ENCODE results near the gene TFCP2L1. TPM values are rescaled to one million over a fixed set of nuclear protein-coding genes. Genes with fewer than 3 reads are reported as not detected.
"Not testable (repeated sequence)": the region's sequence is repeated elsewhere in the genome, so short reads cannot be mapped to it uniquely, and the experiment has no call there.

Gene TFCP2L1
- total RNA-seq, 1 donor = under 0.01 TPM

DNA sequence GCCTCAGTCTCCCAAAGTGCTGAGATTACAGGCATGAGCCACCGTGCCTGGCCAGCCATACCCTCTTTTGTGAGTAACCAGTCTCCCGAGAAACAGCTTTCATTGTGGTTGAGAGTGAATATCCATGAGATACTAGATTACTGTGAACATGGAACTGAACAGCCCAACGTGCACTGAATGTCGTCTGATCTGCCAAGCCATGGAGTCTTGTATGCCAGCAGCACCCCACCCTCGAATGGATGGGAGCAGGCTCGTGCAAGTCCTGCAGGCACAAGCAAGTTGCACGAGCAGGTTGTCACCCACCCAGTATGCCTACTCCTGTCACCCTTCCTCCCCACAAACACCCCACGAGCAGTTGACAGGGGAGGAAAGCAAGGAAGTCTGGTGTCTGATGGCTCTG lies 36.5 kb upstream of the TFCP2L1 start:
- Histone ChIP-seq H4K20me1 (ENCODE audit: insufficient read depth, low read length) (no peaks in the 10 kb centered on the region), H3K4me2 (ENCODE audit: insufficient read depth, low read length) (no peak overlapping the region), H3K27me3 (ENCODE audit: insufficient read depth, low read length) (no peaks in the 10 kb centered on the region), H3K36me3 (ENCODE audit: insufficient read depth, low read length) (no peaks in the 10 kb centered on the region), H3K4me3 (ENCODE audit: insufficient read depth, low read length) (no peak overlapping the region), H3K79me2 (ENCODE audit: insufficient read depth, low read length) (no peaks in the 10 kb centered on the region), H3K27ac (ENCODE audit: low read depth, low read length) (no peak overlapping the region), H3K9me3 (ENCODE audit: low read depth, low read length) (no peaks in the 10 kb centered on the region), H2AFZ (ENCODE audit: low read length) (no peak overlapping the region), H3K4me1 (ENCODE audit: insufficient read depth, low read length) (no peaks in the 10 kb centered on the region)
- DNase-seq (ENCODE audit: insufficient read length, low spot score, missing footprints) = no peak
- TF ChIP-seq, protein P1, sequence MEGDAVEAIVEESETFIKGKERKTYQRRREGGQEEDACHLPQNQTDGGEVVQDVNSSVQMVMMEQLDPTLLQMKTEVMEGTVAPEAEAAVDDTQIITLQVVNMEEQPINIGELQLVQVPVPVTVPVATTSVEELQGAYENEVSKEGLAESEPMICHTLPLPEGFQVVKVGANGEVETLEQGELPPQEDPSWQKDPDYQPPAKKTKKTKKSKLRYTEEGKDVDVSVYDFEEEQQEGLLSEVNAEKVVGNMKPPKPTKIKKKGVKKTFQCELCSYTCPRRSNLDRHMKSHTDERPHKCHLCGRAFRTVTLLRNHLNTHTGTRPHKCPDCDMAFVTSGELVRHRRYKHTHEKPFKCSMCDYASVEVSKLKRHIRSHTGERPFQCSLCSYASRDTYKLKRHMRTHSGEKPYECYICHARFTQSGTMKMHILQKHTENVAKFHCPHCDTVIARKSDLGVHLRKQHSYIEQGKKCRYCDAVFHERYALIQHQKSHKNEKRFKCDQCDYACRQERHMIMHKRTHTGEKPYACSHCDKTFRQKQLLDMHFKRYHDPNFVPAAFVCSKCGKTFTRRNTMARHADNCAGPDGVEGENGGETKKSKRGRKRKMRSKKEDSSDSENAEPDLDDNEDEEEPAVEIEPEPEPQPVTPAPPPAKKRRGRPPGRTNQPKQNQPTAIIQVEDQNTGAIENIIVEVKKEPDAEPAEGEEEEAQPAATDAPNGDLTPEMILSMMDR (IDR thresholded peaks at IDR 0.05; ENCODE audit: extremely low read depth, low read depth, low read length) = no peak

DNA sequence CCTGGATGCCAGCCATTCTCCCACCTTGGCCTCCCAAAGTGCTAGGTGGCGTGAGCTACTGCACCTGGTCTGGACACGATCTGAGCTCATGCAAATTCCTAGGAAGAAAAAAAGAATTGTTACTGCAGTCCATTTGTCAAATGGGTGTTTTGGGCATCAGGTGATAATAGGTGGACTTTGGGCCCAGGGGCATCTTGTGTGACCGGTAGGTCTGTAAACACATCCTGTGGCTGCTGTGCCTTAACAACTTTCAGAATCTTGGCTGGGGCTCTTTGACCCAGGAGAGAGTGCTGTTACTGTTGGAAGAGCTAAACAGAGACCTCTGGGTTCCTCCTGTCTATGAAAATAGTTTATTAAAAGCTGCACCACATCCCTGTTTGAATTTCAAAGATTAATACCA lies 34.9 kb upstream of the TFCP2L1 start:
- Histone ChIP-seq H3K4me3 (ENCODE audit: insufficient read depth, low read length) (no peak overlapping the region), H3K27me3 (ENCODE audit: insufficient read depth, low read length) (no peaks in the 10 kb centered on the region), H4K20me1 (ENCODE audit: insufficient read depth, low read length) (no peaks in the 10 kb centered on the region), H3K36me3 (ENCODE audit: insufficient read depth, low read length) (no peaks in the 10 kb centered on the region), H3K27ac (ENCODE audit: low read depth, low read length) (no peak overlapping the region), H3K79me2 (ENCODE audit: insufficient read depth, low read length) (no peaks in the 10 kb centered on the region), H3K4me2 (ENCODE audit: insufficient read depth, low read length) (no peak overlapping the region), H2AFZ (ENCODE audit: low read length) (no peak overlapping the region), H3K9me3 (ENCODE audit: low read depth, low read length) (no peaks in the 10 kb centered on the region), H3K4me1 (ENCODE audit: insufficient read depth, low read length) (no peaks in the 10 kb centered on the region)
- TF ChIP-seq, protein P1 (IDR thresholded peaks at IDR 0.05; ENCODE audit: extremely low read depth, low read depth, low read length) = no peak
- no peak for DNase-seq (ENCODE audit: insufficient read length, low spot score, missing footprints)

DNA sequence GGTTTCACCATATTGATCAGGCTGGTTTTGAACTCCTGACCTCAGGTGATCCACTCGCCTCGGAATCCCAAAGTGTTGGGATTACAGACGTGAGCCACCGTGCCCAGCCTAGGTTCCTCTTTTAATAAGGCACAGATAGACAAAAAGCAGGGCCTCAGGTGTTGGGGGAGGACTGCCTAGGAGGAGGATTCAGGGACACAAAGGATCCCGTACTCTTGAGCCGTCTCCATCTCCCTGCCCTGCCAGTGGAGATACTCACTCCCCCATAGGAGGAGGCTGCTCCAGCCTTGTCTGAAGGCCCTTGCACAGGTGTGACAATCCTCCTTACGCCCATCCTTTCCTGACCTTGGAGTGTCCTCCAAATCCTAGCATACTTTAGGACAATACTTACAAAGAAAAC lies 32.0 kb upstream of the TFCP2L1 start:
- no peaks in the 10 kb centered on the region for H3K9me3 ChIP-seq (ENCODE audit: low read depth, low read length)

DNA sequence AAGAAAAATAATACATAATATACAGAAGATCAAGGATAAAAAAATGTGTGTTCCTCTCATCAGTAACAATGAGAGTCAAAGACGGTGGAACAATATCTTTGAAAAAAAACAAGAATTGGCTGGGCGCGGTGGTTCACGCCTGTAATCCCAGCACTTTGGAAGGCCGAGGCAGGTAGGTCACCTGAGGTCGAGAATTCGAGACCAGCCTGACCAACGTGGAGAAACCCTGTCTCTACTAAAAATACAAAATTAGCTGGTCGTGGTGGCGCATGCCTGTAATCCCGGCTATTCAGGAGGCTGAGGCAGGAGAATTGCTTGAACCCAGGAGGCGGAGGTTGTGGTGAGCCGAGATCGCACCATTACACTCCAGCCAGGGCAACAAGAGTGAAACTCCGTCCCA lies 28.7 kb upstream of the TFCP2L1 start:
- H3K4me3 ChIP-seq (ENCODE audit: insufficient read depth, low read length); DNase-seq (ENCODE audit: insufficient read length, low spot score, missing footprints); H4K20me1 ChIP-seq (ENCODE audit: insufficient read depth, low read length); H3K36me3 ChIP-seq (ENCODE audit: insufficient read depth, low read length); H3K4me2 ChIP-seq (ENCODE audit: insufficient read depth, low read length); H3K4me1 ChIP-seq (ENCODE audit: insufficient read depth, low read length); H3K27ac ChIP-seq (ENCODE audit: low read depth, low read length); H3K9me3 ChIP-seq (ENCODE audit: low read depth, low read length); H3K79me2 ChIP-seq (ENCODE audit: insufficient read depth, low read length); H2AFZ ChIP-seq (ENCODE audit: low read length): not testable (repeated sequence)
- H3K27me3 ChIP-seq (ENCODE audit: insufficient read depth, low read length) = peaks cover 12% of the 10 kb centered on the region

More for the DNA sequence above, 32.0 kb upstream of the TFCP2L1 start:
- no peaks in the 10 kb centered on the region for H3K36me3 ChIP-seq (ENCODE audit: insufficient read depth, low read length)
- H3K4me1 ChIP-seq (ENCODE audit: insufficient read depth, low read length) = no peaks in the 10 kb centered on the region
- H4K20me1 ChIP-seq (ENCODE audit: insufficient read depth, low read length) = no peaks in the 10 kb centered on the region
- no peaks in the 10 kb centered on the region for H3K27me3 ChIP-seq (ENCODE audit: insufficient read depth, low read length)
- H3K4me2 ChIP-seq (ENCODE audit: insufficient read depth, low read length) = no peak overlapping the region
- no peak overlapping the region for H2AFZ ChIP-seq (ENCODE audit: low read length)
- TF ChIP-seq, protein P1 (IDR thresholded peaks at IDR 0.05; ENCODE audit: extremely low read depth, low read depth, low read length) = no peak
- no peak overlapping the region for H3K27ac ChIP-seq (ENCODE audit: low read depth, low read length)
- DNase-seq (ENCODE audit: insufficient read length, low spot score, missing footprints) = no peak
- H3K79me2 ChIP-seq (ENCODE audit: insufficient read depth, low read length) = no peaks in the 10 kb centered on the region
- no peak overlapping the region for H3K4me3 ChIP-seq (ENCODE audit: insufficient read depth, low read length)
